Measurements from ENCODE around the gene CEACAM6. TPM values are rescaled to one million over a fixed set of nuclear protein-coding genes. Genes with fewer than 3 reads are reported as not detected.

CEACAM6 gene
- total RNA-seq, 4 donors from 2014 or later = 0.19 TPM; not detected in 3

DNA sequence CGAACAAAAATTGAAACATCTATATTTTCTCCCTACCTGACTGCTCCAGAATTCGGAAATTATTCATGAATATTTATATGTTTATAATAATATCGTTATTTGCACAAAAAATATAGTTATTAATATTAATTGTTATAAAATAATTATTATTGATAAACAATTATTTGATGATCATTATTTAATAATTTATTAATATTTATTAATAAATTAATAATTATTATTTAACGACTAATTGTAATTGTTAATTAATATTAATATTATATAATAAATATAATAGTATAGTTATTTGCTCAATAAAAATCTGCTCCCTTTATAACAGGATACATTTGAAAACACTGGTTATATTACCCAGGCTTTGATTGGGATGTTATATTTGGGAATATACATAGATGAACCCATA lies 14.3 kb downstream of the CEACAM6 start:
- TF ChIP-seq, protein P1, sequence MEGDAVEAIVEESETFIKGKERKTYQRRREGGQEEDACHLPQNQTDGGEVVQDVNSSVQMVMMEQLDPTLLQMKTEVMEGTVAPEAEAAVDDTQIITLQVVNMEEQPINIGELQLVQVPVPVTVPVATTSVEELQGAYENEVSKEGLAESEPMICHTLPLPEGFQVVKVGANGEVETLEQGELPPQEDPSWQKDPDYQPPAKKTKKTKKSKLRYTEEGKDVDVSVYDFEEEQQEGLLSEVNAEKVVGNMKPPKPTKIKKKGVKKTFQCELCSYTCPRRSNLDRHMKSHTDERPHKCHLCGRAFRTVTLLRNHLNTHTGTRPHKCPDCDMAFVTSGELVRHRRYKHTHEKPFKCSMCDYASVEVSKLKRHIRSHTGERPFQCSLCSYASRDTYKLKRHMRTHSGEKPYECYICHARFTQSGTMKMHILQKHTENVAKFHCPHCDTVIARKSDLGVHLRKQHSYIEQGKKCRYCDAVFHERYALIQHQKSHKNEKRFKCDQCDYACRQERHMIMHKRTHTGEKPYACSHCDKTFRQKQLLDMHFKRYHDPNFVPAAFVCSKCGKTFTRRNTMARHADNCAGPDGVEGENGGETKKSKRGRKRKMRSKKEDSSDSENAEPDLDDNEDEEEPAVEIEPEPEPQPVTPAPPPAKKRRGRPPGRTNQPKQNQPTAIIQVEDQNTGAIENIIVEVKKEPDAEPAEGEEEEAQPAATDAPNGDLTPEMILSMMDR (IDR thresholded peaks at IDR 0.05) = no peak

DNA sequence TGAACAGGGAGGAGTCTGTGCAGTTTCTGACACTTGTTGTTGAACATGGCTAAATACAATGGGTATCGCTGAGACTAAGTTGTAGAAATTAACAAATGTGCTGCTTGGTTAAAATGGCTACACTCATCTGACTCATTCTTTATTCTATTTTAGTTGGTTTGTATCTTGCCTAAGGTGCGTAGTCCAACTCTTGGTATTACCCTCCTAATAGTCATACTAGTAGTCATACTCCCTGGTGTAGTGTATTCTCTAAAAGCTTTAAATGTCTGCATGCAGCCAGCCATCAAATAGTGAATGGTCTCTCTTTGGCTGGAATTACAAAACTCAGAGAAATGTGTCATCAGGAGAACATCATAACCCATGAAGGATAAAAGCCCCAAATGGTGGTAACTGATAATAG lies 16.1 kb downstream of the CEACAM6 start:
- ATAC-seq (ENCODE audit: low FRiP score) = no peak
- DNase-seq (ENCODE audit: low spot score) = no peak
- TF ChIP-seq, protein P1 (IDR thresholded peaks at IDR 0.05) = no peak

More for the DNA sequence above, 14.3 kb downstream of the CEACAM6 start:
- no peak for ATAC-seq (ENCODE audit: low FRiP score)
- DNase-seq (ENCODE audit: low spot score) = no peak

DNA sequence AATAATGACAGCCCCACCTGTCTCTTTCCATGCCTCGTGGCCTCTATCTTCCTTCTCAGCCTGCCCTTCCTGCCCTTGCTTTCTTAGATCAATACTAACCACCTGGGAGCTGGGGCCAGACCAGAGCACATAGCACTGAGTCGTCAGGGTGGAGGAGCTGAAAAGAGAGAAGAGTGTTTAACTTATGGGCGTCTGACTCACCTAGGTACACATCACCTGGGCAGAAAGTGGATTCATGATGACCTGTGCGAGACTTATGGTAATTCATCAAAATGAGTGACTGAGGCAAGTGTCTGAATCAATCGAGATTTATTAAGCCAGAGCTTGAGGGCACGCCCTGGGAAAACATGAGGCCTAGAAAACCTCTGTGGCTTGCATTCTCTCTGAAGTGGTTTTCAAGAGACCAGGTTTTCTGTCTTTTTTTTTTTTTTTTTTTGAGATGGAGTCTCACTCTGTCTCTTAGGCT lies 19.2 kb downstream of the CEACAM6 start:
- DNase-seq (ENCODE audit: low spot score) = no peak
- ATAC-seq (ENCODE audit: low FRiP score) = no peak
- TF ChIP-seq, protein P1 (IDR thresholded peaks at IDR 0.05) = no peak

DNA sequence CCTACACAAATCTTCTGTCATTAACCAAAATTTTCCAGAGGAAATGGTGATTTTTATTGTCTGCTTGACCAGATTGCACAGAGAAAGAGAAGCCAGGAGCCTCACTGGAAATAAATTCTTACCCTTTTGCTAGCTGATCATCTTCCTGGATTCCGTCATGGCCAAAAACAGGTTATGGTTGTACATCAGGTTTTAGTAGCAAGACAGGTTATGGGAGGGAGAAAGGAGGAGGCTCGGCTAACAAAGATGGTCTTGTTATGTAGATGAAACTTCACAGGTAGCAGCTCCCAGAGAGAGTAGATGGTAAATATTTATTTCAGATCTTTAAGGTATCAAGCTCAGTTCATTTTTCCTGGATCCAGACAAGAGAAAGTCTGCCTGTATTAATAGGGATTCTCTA lies 21.4 kb downstream of the CEACAM6 start:
- TF ChIP-seq, protein P1 (IDR thresholded peaks at IDR 0.05) = no peak
- ATAC-seq (ENCODE audit: low FRiP score) = no peak
- no peak for DNase-seq (ENCODE audit: low spot score)

DNA sequence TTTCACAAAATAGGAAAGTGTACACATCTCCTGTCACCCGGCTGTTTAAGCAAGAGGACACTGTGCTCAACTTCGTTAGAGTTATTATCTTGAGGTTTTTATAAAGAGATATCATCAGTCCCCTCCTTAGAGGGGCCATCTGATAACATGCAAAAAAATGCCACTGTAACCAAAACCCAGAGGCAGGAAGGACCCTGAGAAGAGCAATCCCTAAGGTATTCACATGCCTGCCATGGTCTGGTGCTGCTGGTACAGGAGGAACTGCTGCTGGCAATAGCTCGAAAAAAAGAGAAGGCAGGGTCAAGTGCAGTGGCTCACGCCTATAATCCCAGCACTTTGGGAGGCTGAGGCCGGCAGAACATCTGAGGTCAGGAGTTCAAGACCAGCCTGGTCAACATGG lies 28.3 kb downstream of the CEACAM6 start:
- ATAC-seq (ENCODE audit: low FRiP score) (no peak), DNase-seq (ENCODE audit: low spot score) (no peak)
- TF ChIP-seq, protein P1 (IDR thresholded peaks at IDR 0.05) = no peak

DNA sequence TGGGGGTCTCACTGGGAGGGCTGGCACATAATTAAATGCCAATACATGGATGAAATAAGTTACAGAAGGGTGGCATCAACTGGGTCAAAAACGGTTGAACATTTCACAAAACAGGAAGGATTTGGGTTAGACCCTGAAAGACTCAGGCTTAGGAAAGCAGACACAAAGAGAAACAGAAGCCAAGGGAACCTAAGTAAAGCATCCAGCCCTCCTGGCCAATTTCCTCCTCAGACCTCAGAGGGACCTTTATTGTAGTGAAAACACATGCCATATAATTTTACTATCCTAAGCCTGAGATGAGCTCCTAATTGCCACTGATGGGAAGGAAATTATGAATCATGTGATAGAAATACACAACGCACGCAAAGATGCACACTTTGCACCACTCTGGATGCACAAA lies 29.0 kb downstream of the CEACAM6 start:
- TF ChIP-seq, protein P1 (IDR thresholded peaks at IDR 0.05) = no peak
- DNase-seq (ENCODE audit: low spot score) (no peak), ATAC-seq (ENCODE audit: low FRiP score) (no peak)

DNA sequence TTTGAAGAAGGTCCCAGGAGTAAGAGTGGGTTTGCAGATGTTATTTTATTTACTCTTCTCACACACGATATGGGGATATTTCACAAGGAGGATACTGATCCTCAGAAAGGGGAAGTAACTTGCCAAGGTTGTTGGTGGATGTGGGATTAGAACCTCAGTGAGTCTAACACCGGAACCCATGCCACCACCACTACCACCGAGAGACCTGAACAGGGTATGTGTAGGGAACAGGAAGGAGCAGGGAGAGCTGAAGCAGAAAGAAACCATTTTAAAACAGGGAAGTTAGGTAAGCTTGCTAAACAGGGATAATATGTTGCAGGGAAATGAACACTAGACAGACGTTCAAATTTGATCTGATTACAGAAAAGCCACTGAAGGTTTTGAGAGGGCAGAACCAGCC lies 29.4 kb downstream of the CEACAM6 start:
- TF ChIP-seq, protein P1 (IDR thresholded peaks at IDR 0.05) = no peak
- ATAC-seq (ENCODE audit: low FRiP score) (no peak), DNase-seq (ENCODE audit: low spot score) (no peak)
